ENCODE measurements around the gene PILRA. TPM values are rescaled to one million over a fixed set of nuclear protein-coding genes. Genes with fewer than 3 reads are reported as not detected.

Gene PILRA
- total and polyA plus RNA-seq, 2 experiments from 2014 or later: 0.38 to 5.3 TPM

DNA sequence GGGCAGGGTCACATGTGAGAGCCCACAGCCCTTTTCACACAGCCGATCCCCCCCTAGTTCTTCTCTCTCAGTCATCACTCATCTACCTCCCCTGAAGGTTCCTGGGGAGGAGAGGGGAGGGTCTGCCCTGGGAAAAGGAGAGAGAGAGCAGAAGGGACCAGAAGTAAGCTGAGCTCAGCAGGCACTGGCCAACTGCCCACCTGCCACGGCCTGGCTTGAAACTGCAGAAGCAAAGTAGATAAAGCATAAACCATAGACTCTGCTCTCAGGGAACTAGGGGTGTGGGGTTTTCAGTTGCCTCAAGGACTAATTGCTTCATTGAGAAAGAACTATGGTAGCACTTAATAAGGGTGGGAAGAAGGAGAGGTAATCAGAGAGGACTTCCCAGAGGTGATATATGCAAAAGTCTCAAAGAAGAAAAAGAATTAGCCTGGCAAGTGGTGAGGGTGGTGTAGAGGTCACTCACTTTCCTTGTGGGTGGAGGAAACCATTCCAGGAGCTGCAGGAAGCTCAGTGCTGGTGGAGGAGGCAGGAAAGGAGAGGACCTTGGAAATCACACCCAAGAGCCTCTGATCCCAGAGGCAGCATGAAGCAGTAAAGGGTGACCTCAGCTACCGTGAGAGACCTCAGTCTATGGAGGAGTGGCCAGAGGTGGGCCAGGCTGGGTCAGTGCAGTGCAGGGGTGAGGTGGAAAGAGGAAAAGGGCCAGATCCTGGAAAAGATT is 17.2 kb downstream of the PILRA start (continued):
- TF ChIP-seq, protein P1, sequence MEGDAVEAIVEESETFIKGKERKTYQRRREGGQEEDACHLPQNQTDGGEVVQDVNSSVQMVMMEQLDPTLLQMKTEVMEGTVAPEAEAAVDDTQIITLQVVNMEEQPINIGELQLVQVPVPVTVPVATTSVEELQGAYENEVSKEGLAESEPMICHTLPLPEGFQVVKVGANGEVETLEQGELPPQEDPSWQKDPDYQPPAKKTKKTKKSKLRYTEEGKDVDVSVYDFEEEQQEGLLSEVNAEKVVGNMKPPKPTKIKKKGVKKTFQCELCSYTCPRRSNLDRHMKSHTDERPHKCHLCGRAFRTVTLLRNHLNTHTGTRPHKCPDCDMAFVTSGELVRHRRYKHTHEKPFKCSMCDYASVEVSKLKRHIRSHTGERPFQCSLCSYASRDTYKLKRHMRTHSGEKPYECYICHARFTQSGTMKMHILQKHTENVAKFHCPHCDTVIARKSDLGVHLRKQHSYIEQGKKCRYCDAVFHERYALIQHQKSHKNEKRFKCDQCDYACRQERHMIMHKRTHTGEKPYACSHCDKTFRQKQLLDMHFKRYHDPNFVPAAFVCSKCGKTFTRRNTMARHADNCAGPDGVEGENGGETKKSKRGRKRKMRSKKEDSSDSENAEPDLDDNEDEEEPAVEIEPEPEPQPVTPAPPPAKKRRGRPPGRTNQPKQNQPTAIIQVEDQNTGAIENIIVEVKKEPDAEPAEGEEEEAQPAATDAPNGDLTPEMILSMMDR (conservative IDR thresholded peaks at IDR 0.05; ENCODE audit: low read depth in 2 of 2): no peak
- TF ChIP-seq, protein P2, sequence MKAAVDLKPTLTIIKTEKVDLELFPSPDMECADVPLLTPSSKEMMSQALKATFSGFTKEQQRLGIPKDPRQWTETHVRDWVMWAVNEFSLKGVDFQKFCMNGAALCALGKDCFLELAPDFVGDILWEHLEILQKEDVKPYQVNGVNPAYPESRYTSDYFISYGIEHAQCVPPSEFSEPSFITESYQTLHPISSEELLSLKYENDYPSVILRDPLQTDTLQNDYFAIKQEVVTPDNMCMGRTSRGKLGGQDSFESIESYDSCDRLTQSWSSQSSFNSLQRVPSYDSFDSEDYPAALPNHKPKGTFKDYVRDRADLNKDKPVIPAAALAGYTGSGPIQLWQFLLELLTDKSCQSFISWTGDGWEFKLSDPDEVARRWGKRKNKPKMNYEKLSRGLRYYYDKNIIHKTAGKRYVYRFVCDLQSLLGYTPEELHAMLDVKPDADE (IDR thresholded peaks at IDR 0.05): no peak

DNA sequence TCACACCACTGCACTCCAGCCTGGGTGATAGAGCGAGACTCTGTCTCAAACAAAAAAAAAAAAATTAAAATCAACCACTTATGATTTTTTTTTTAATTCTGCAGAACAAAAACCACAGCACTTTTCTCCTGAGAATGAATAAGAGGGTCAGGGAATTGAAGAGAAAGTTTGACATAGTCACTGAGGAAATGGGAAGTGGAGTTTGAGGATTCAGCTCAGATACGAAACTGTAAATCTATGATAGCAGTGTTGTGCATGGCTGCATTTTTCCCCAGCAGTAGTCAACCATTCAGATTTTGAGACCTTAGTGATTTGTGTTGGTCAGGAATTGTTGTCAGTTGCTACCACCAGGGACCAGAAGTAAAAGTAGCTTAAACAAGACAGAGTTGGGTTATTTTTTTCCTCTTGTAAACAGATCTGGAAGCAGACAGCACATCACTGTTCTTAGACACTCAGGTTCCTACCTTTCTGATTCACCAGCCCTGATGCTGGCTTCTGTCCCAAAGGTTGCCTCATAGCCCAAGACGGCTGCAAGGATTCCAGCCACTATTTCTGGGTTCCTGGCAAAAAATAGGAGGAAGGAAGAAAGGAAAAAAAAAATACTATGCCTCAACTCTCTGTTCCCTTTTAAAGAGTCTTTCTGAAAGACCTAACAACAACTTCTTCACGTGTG is 20.1 kb downstream of the PILRA start:
- Mint-ChIP-seq H3K4me1 (peaks cover 17% of the 10 kb centered on the region), H3K27ac (no peak overlapping the region), H3K9me3 (no peaks in the 10 kb centered on the region), H3K27me3 (ENCODE audit: insufficient read depth, low read depth, poor library complexity) (peaks cover 8% of the 10 kb centered on the region), H3K4me3 (no peak overlapping the region), H3K36me3 (ENCODE audit: low read depth) (no peaks in the 10 kb centered on the region; the same call in 2 of the 3 replicates)
- Histone ChIP-seq H3K4me3 (no peak overlapping the region), H3K27ac (ENCODE audit: low read depth) (no peak overlapping the region), H3K36me3 (ENCODE audit: insufficient read depth) (no peaks in the 10 kb centered on the region), H4K20me1 (replicated peaks; ENCODE audit: insufficient read depth) (no peaks in the 10 kb centered on the region), H3K9me2 (ENCODE audit: insufficient read depth) (no peaks in the 10 kb centered on the region), H3K27me3 (ENCODE audit: insufficient read depth) (no peaks in the 10 kb centered on the region), H3K4me1 (ENCODE audit: insufficient read depth) (peaks cover 3% of the 10 kb centered on the region), H3K79me2 (replicated peaks; ENCODE audit: insufficient read depth) (no peaks in the 10 kb centered on the region), H3F3A (replicated peaks; ENCODE audit: low read depth) (no peaks in the 10 kb centered on the region), H3K4me2 (no peak overlapping the region), H2AFZ (no peak overlapping the region; the same call in none of the 2 replicates)
- DNase-seq (ENCODE audit: low spot score): no peak
- ATAC-seq: no peak
- TF ChIP-seq EZH2phosphoT487 (IDR thresholded peaks at IDR 0.05; ENCODE audit: unreplicated experiment): no peak
- TF ChIP-seq ZNF331 (CRISPR knock-in tag; IDR thresholded peaks at IDR 0.05; ENCODE audit: low read depth): no peak
- TF ChIP-seq EZH2 (IDR thresholded peaks at IDR 0.05; ENCODE audit: low read depth, unreplicated experiment): no peak
- no peak for TF ChIP-seq STAT1 (IDR thresholded peaks at IDR 0.05; ENCODE audit: unreplicated experiment)
- TF ChIP-seq ZNF114 (CRISPR knock-in tag; IDR thresholded peaks at IDR 0.05): no peak
- TF ChIP-seq, protein P3, sequence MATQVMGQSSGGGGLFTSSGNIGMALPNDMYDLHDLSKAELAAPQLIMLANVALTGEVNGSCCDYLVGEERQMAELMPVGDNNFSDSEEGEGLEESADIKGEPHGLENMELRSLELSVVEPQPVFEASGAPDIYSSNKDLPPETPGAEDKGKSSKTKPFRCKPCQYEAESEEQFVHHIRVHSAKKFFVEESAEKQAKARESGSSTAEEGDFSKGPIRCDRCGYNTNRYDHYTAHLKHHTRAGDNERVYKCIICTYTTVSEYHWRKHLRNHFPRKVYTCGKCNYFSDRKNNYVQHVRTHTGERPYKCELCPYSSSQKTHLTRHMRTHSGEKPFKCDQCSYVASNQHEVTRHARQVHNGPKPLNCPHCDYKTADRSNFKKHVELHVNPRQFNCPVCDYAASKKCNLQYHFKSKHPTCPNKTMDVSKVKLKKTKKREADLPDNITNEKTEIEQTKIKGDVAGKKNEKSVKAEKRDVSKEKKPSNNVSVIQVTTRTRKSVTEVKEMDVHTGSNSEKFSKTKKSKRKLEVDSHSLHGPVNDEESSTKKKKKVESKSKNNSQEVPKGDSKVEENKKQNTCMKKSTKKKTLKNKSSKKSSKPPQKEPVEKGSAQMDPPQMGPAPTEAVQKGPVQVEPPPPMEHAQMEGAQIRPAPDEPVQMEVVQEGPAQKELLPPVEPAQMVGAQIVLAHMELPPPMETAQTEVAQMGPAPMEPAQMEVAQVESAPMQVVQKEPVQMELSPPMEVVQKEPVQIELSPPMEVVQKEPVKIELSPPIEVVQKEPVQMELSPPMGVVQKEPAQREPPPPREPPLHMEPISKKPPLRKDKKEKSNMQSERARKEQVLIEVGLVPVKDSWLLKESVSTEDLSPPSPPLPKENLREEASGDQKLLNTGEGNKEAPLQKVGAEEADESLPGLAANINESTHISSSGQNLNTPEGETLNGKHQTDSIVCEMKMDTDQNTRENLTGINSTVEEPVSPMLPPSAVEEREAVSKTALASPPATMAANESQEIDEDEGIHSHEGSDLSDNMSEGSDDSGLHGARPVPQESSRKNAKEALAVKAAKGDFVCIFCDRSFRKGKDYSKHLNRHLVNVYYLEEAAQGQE (IDR thresholded peaks at IDR 0.05; ENCODE audit: unreplicated experiment): no peak
- no peak for TF ChIP-seq CREB1 (CRISPR knock-in tag; IDR thresholded peaks at IDR 0.05; ENCODE audit: low read depth)
- TF ChIP-seq, protein P2 (IDR thresholded peaks at IDR 0.05): no peak
- TF ChIP-seq NANOG (IDR thresholded peaks at IDR 0.05; ENCODE audit: borderline replicate concordance): no peak
- TF ChIP-seq, protein P1 (conservative IDR thresholded peaks at IDR 0.05; ENCODE audit: low read depth in 2 of 2): no peak
